Measurements from ENCODE around the gene PIAS1. TPM values are rescaled to one million over a fixed set of nuclear protein-coding genes. Genes with fewer than 3 reads are reported as not detected.
"Not testable (repeated sequence)": the region's sequence is repeated elsewhere in the genome, so short reads cannot be mapped to it uniquely, and the experiment has no call there.

Gene PIAS1
- total RNA-seq, 1 experiment from 2014 or later, result 3.6 TPM

GRCh38 chr15:68188647-68189046 is 134.5 kb downstream of the PIAS1 start:
- in situ Hi-C loops (cut with HindIII; ENCODE audit: low pct_unique_long_range_greater_than_20kb, low sequenced_read_pairs), result no loop called here
- DNase-seq (ENCODE audit: low read depth), result no peak

GRCh38 chr15:68190048-68190447 is 135.9 kb downstream of the PIAS1 start:
- in situ Hi-C loops (cut with HindIII; ENCODE audit: low pct_unique_long_range_greater_than_20kb, low sequenced_read_pairs), result no loop called here
- DNase-seq (ENCODE audit: low read depth), result no peak

GRCh38 chr15:68191555-68191954 is 137.4 kb downstream of the PIAS1 start:
- in situ Hi-C loops (cut with HindIII; ENCODE audit: low pct_unique_long_range_greater_than_20kb, low sequenced_read_pairs), result no loop called here
- no peak for DNase-seq (ENCODE audit: low read depth)

- no peak for DNase-seq (ENCODE audit: low read depth)
- in situ Hi-C loops (cut with HindIII; ENCODE audit: low pct_unique_long_range_greater_than_20kb, low sequenced_read_pairs), result no loop called here
These were observed 138.0 kb downstream of the PIAS1 start for GRCh38 chr15:68192117-68192516.

GRCh38 chr15:68192804-68193486 is 138.8 kb downstream of the PIAS1 start:
- DNase-seq (ENCODE audit: low read depth), result no peak
- in situ Hi-C loops (cut with HindIII; ENCODE audit: low pct_unique_long_range_greater_than_20kb, low sequenced_read_pairs), result no loop called here

- in situ Hi-C loops (cut with HindIII; ENCODE audit: low pct_unique_long_range_greater_than_20kb, low sequenced_read_pairs), result no loop called here
- DNase-seq (ENCODE audit: low read depth), result no peak
These were observed 141.4 kb downstream of the PIAS1 start for GRCh38 chr15:68195336-68196112.

GRCh38 chr15:68196445-68197169 is 142.5 kb downstream of the PIAS1 start:
- no peak for DNase-seq (ENCODE audit: low read depth)
- in situ Hi-C loops (cut with HindIII; ENCODE audit: low pct_unique_long_range_greater_than_20kb, low sequenced_read_pairs), result no loop called here

GRCh38 chr15:68197170-68197492 is 143.0 kb downstream of the PIAS1 start:
- no peak for DNase-seq (ENCODE audit: low read depth)
- in situ Hi-C loops (cut with HindIII; ENCODE audit: low pct_unique_long_range_greater_than_20kb, low sequenced_read_pairs), result no loop called here

GRCh38 chr15:68197661-68198437 is 143.7 kb downstream of the PIAS1 start:
- DNase-seq (ENCODE audit: low read depth), result no peak
- in situ Hi-C loops (cut with HindIII; ENCODE audit: low pct_unique_long_range_greater_than_20kb, low sequenced_read_pairs), result no loop called here

GRCh38 chr15:68199340-68199739 is 145.2 kb downstream of the PIAS1 start:
- no peak for DNase-seq (ENCODE audit: low read depth)
- in situ Hi-C loops (cut with HindIII; ENCODE audit: low pct_unique_long_range_greater_than_20kb, low sequenced_read_pairs), result no loop called here

- DNase-seq (ENCODE audit: low read depth), result no peak
- in situ Hi-C loops (cut with HindIII; ENCODE audit: low pct_unique_long_range_greater_than_20kb, low sequenced_read_pairs), result no loop called here
These were observed 146.1 kb downstream of the PIAS1 start for GRCh38 chr15:68200016-68200861.

GRCh38 chr15:68201153-68201878 is 147.2 kb downstream of the PIAS1 start:
- no peak for DNase-seq (ENCODE audit: low read depth)
- in situ Hi-C loops (cut with HindIII; ENCODE audit: low pct_unique_long_range_greater_than_20kb, low sequenced_read_pairs), result no loop called here

GRCh38 chr15:68201879-68202261 is 147.8 kb downstream of the PIAS1 start:
- in situ Hi-C loops (cut with HindIII; ENCODE audit: low pct_unique_long_range_greater_than_20kb, low sequenced_read_pairs), result no loop called here
- no peak for DNase-seq (ENCODE audit: low read depth)

GRCh38 chr15:68202994-68203393 is 148.9 kb downstream of the PIAS1 start:
- in situ Hi-C loops (cut with HindIII; ENCODE audit: low pct_unique_long_range_greater_than_20kb, low sequenced_read_pairs); DNase-seq (ENCODE audit: low read depth): not testable (repeated sequence)

- in situ Hi-C loops (cut with HindIII; ENCODE audit: low pct_unique_long_range_greater_than_20kb, low sequenced_read_pairs), result no loop called here
- DNase-seq (ENCODE audit: low read depth), result no peak
These were observed 149.4 kb downstream of the PIAS1 start for GRCh38 chr15:68203486-68203885.

GRCh38 chr15:68203956-68204355 is 149.8 kb downstream of the PIAS1 start:
- in situ Hi-C loops (cut with HindIII; ENCODE audit: low pct_unique_long_range_greater_than_20kb, low sequenced_read_pairs), result no loop called here
- DNase-seq (ENCODE audit: low read depth), result no peak

- in situ Hi-C loops (cut with HindIII; ENCODE audit: low pct_unique_long_range_greater_than_20kb, low sequenced_read_pairs), result no loop called here
- DNase-seq (ENCODE audit: low read depth), result no peak
These were observed 150.2 kb downstream of the PIAS1 start for GRCh38 chr15:68204361-68204760.
